Naive B cell (primary cell): Measurements from ENCODE around the gene UBE2D1. TPM values are rescaled to one million over a fixed set of nuclear protein-coding genes. Genes with fewer than 3 reads are reported as not detected.

ENCODE experiments used
- ATAC-seq, 2 donors: fragments of 150-1000 bp; cut with Tn5 transposase; 2 replicates each; pipeline ENCODE4 v1.10.0; 2021; ENCODE audit warnings: low read depth in 2 of 2, mild to moderate bottlenecking in 2 of 2, moderate library complexity in 2 of 2
- DNase-seq: peaks from one replicate; pipeline ENCODE4 v3.0.0; 2022
- H3K27ac Mint-ChIP-seq, 6 donors: one replicate each; pipeline ENCODE4 v1.8.0; 2020 to 2022; ENCODE audit warnings: mild to moderate bottlenecking in 6 of 6, mixed read lengths in 6 of 6, moderate library complexity in 5 of 6, inconsistent platforms in 2 of 6
- H3K27me3 Mint-ChIP-seq, 3 donors: one replicate each; pipeline ENCODE4 v1.8.0; 2021 to 2022; ENCODE audit warnings: mixed read lengths in 3 of 3, mild to moderate bottlenecking in 1 of 3
- H3K36me3 Mint-ChIP-seq, 2 donors: one replicate each; pipeline ENCODE4 v1.8.0; 2020 to 2022; ENCODE audit warnings: mixed read lengths in 2 of 2, inconsistent platforms in 1 of 2, mild to moderate bottlenecking in 1 of 2
- H3K4me1 Mint-ChIP-seq, 3 donors: one replicate each; pipeline ENCODE4 v1.8.0; 2020 to 2022; ENCODE audit warnings: mixed read lengths in 3 of 3, inconsistent platforms in 1 of 3, mild to moderate bottlenecking in 1 of 3, moderate library complexity in 1 of 3
- H3K4me3 Mint-ChIP-seq, 8 donors: one replicate each; pipeline ENCODE4 v1.8.0; 2020 to 2022; ENCODE audit warnings: mild to moderate bottlenecking in 8 of 8, mixed read lengths in 8 of 8, moderate library complexity in 8 of 8, inconsistent platforms in 2 of 8
- H3K9me3 Mint-ChIP-seq, 7 donors: one replicate each; pipeline ENCODE4 v1.8.0; 2020 to 2022; ENCODE audit warnings: mixed read lengths in 7 of 7, mild to moderate bottlenecking in 5 of 7, inconsistent platforms in 2 of 7, moderate library complexity in 1 of 7
- polyA plus RNA-seq, 6 donors: library from polyadenylated mRNA; unstranded; fragments of 300-500 nt; fragmentation: Illumina TruSeq; gene quantifications; one replicate each; pipeline ENCODE4 v1.2.3, GENCODE V29; 2021; ENCODE audit warnings: low read depth in 6 of 6

Gene UBE2D1
- polyA plus RNA-seq, 6 donors from 2014 or later: 29.5 to 44.0 (median 35.4) TPM

GRCh38 chr10:58320351-58321049 is 14.3 kb upstream of the UBE2D1 start:
- peak overlapping the region in 1 of 8 donors; percentile 48 for H3K4me3 Mint-ChIP-seq
- DNase-seq: no peak

DNA sequence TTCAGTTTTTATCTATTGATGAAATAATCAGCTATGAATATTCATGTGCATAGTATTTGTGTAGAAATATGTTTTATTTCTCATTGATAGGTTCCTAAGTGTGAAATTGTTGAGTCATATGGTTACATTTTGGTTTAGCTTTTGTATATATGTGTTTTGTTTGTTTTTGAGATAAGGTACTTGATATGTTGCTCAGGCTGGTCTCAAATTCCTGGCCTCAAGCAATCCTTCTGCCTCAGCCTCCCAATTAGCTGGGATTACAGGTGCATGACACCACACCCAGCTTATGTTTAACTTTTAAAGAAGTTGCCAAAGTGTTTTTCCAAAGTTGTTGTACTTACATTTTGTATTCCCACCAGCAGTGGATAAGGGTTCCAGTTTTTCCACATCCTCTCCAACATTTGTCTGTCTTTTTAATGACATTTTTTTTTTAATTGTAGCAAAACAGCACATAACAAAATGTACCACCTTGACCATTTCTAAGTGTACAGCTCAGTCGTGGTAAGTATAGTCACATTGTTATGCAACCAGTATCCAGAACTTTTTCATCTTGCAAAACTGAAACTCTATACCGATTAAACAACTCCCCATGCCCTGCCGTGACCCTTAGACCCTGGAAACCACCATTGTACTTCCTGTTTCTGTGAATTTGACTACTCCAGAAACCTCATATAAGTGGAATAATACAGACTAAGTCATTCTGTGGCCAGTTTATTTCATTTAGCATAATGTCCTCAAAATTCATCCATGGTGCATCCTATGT is 12.6 kb upstream of the UBE2D1 start:
- Mint-ChIP-seq H3K27me3 (peaks cover 4 to 13% (median 9%) of the 10 kb centered on the region in 3 donors), H3K4me1 (peaks cover 7 to 12% (median 10%) of the 10 kb centered on the region in 3 donors), H3K4me3 (peak overlapping the region in 4 of 8 donors; percentile 4 to 27 (median 10)), H3K9me3 (no peaks in the 10 kb centered on the region), H3K27ac (peak overlapping the region in 3 of 6 donors; percentile 59 to 85 (median 80)), H3K36me3 (no peaks in the 10 kb centered on the region)
- ATAC-seq: peak; percentile 95 to 97
- peak; percentile 24 for DNase-seq

More at GRCh38 chr10:58320351-58321049, 14.3 kb upstream of the UBE2D1 start:
- Mint-ChIP-seq H3K36me3 (no peaks in the 10 kb centered on the region), H3K27ac (peak overlapping the region in 1 of 6 donors; percentile 36), H3K4me1 (peaks cover 7 to 12% (median 10%) of the 10 kb centered on the region in 3 donors), H3K9me3 (no peaks in the 10 kb centered on the region), H3K27me3 (peaks cover 4 to 13% (median 9%) of the 10 kb centered on the region in 3 donors)
- no peak for ATAC-seq

GRCh38 chr10:58322835-58323209 is 12.0 kb upstream of the UBE2D1 start:
- H3K9me3 Mint-ChIP-seq: no peaks in the 10 kb centered on the region
- ATAC-seq (no peak), DNase-seq (no peak)
- H3K4me3 Mint-ChIP-seq: peak overlapping the region in 4 of 8 donors; percentile 4 to 27 (median 12)
- peaks cover 4 to 13% (median 9%) of the 10 kb centered on the region in 3 donors for H3K27me3 Mint-ChIP-seq
- peak overlapping the region in 4 of 6 donors; percentile 46 to 85 (median 70) for H3K27ac Mint-ChIP-seq
- peaks cover 7 to 12% (median 10%) of the 10 kb centered on the region in 3 donors for H3K4me1 Mint-ChIP-seq
- no peaks in the 10 kb centered on the region for H3K36me3 Mint-ChIP-seq

DNA sequence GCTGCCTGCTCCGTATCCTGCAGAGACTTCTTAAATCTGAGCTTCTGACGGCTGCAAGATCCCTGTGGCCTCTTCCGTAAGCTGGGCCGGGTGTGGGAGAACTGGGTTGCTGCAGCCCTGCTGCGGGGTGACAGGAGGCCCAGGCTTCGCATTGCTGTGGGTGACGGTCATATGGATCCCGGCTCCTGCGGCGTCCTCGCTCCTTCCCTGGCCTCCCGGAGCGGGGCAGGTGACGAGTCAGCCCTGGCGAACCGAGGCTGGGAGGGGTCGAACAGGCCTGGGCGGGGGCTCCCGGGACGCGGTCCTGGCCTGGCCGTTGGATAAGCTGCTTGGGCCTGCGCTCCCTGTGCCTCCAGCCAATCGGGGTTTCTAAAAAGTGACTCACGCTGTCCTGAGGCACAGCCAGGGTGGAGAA is 7.8 kb upstream of the UBE2D1 start:
- H3K27me3 Mint-ChIP-seq: peaks cover 4 to 8% (median 8%) of the 10 kb centered on the region in 3 donors
- H3K4me3 Mint-ChIP-seq: no peak overlapping the region
- H3K36me3 Mint-ChIP-seq: no peaks in the 10 kb centered on the region
- no peaks in the 10 kb centered on the region for H3K9me3 Mint-ChIP-seq
- H3K4me1 Mint-ChIP-seq: peaks cover 7 to 12% (median 10%) of the 10 kb centered on the region in 3 donors
- no peak overlapping the region for H3K27ac Mint-ChIP-seq
- ATAC-seq: no peak
- no peak for DNase-seq

- Mint-ChIP-seq H3K36me3 (no peaks in the 10 kb centered on the region), H3K27me3 (peaks cover 4 to 8% (median 8%) of the 10 kb centered on the region in 3 donors)
- ATAC-seq: no peak
Measured at GRCh38 chr10:58328233-58328632, 6.6 kb upstream of the UBE2D1 start.

DNA sequence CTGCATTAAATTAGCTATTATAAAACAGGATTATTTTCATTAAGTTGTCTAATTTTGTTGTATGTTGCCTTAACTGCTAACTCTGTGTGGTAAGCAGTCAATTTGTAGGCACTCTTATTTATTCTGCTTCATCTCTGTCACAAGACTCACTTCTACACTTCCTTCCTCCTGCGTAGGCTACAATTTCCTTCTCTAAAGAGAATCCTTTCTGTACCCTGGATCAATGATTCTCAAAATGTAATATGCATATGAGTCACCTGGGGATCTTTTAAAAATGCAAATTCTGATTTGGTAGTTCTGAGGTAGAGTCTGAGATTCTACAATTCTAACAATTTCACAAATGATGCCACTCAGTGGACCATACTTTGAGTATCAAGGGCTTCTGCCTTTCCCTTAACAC is 4.4 kb upstream of the UBE2D1 start:
- peaks cover 6 to 10% (median 7%) of the 10 kb centered on the region in 3 donors for H3K4me1 Mint-ChIP-seq
- H3K4me3 Mint-ChIP-seq: no peak overlapping the region
- ATAC-seq: no peak
- peaks cover 4 to 8% (median 8%) of the 10 kb centered on the region in 3 donors for H3K27me3 Mint-ChIP-seq
- no peaks in the 10 kb centered on the region for H3K9me3 Mint-ChIP-seq
- DNase-seq: no peak
- no peaks in the 10 kb centered on the region for H3K36me3 Mint-ChIP-seq
- H3K27ac Mint-ChIP-seq: no peak overlapping the region

More at GRCh38 chr10:58328233-58328632, 6.6 kb upstream of the UBE2D1 start:
- no peak overlapping the region for H3K4me3 Mint-ChIP-seq
- H3K4me1 Mint-ChIP-seq: peaks cover 0 to 1% (median 0%) of the 10 kb centered on the region in 3 donors
- DNase-seq: no peak
- H3K27ac Mint-ChIP-seq: no peak overlapping the region
- no peaks in the 10 kb centered on the region for H3K9me3 Mint-ChIP-seq

- peak overlapping the region in 1 of 8 donors; percentile 3 for H3K4me3 Mint-ChIP-seq
- ATAC-seq (no peak), DNase-seq (no peak)
- H3K27me3 Mint-ChIP-seq: peaks cover 4 to 8% (median 8%) of the 10 kb centered on the region in 3 donors
- H3K4me1 Mint-ChIP-seq: peaks cover 14 to 22% (median 19%) of the 10 kb centered on the region in 3 donors
- H3K9me3 Mint-ChIP-seq: no peaks in the 10 kb centered on the region
- H3K36me3 Mint-ChIP-seq: no peaks in the 10 kb centered on the region
- H3K27ac Mint-ChIP-seq: no peak overlapping the region
Measured at GRCh38 chr10:58331646-58332045, 3.2 kb upstream of the UBE2D1 start.

DNA sequence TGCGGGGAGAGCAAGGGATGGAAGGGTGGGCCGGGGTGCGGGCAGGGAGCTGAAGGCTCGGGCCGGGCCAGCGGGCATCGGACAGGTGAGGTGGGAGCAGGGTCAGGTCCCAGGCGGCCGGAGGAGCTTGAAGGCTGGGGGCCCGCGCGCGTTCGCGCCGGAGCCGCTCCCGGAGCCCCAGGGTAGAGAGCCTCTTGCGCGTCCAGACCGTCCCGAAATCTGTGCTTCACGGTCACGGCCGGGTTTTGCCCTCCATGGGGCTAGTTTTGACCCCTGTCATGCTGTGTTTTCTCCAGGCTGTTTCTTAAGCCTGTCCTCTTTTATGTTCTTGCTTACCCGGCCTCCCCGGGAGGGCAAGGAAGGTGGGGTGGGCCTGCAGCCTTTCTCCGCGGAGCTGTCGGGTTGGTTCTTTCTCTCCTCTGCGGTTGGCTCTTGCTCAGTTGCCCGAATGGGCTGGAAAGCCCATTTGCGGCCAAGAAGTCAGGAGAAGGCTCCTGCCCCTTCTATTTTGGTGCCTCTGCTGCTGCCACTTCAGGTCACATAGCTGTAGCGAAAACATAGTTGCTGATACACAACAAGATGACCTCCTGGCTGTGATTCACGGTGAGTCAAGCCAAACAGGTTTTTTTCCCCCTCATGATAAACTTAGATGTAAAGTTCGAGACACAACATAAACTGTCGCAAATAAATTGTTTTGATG is 650 bp downstream of the UBE2D1 start:
- H3K27ac Mint-ChIP-seq: peak overlapping the region; percentile 68 to 95 (median 88)
- peaks cover 27 to 40% (median 39%) of the 10 kb centered on the region in 3 donors for H3K4me1 Mint-ChIP-seq
- DNase-seq: peak; percentile 20

DNA sequence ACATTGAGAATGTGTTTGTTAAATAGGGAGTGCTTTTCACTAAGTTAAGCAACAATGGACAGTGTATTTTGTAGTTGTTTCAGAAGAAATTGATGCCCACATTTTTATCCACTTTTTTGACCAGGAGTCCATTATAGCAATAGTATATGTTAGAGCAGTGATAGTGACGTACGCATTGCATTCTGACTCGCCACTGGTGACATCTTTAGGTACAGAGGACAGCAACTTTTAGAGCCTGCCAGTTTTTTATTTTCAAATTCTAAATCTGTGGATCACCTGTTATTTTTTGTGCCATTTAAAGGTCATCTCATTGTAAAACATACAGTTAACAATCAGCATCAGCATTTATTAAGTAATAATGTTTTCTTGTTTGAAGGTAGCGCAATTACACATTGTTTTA is 1.4 kb downstream of the UBE2D1 start:
- H3K4me3 Mint-ChIP-seq: peak overlapping the region in 7 of 8 donors; percentile 92 to 100 (median 95)
- H3K27me3 Mint-ChIP-seq: peaks cover 0 to 6% (median 4%) of the 10 kb centered on the region in 3 donors
- peaks cover 0 to 5% of the 10 kb centered on the region in 2 donors for H3K36me3 Mint-ChIP-seq
- DNase-seq (no peak), ATAC-seq (no peak)
- peak overlapping the region in 3 of 6 donors; percentile 67 to 87 (median 68) for H3K27ac Mint-ChIP-seq
- peaks cover 32 to 48% (median 47%) of the 10 kb centered on the region in 3 donors for H3K4me1 Mint-ChIP-seq
- no peaks in the 10 kb centered on the region for H3K9me3 Mint-ChIP-seq

More for the DNA sequence above, 650 bp downstream of the UBE2D1 start:
- peak; percentile 41 to 46 for ATAC-seq
- Mint-ChIP-seq H3K9me3 (no peaks in the 10 kb centered on the region), H3K36me3 (peaks cover 0 to 5% of the 10 kb centered on the region in 2 donors), H3K27me3 (peaks cover 0 to 8% (median 4%) of the 10 kb centered on the region in 3 donors), H3K4me3 (peak overlapping the region; percentile 92 to 100 (median 96))

DNA sequence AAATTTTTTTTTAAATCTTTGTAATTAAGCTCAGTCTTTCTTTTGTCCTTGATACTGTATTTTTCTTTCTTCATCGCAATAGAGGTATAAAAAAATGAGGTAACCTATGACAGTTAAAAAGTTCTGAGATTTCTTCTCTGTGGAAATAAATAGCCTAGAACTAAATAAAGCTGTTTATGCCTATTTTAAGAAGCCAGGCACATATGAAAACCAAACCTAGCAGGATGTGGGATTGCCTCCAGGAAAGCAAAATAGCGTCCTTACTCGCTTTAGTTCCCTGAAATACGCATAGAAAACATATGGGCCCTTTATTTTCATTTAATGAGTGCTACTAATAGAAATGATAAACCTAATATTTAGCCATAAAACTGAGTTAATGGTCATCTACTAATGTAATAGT is 6.6 kb downstream of the UBE2D1 start:
- Mint-ChIP-seq H3K27me3 (no peaks in the 10 kb centered on the region), H3K9me3 (no peaks in the 10 kb centered on the region), H3K27ac (peak overlapping the region in 1 of 6 donors; percentile 24), H3K4me1 (peaks cover 37 to 55% (median 38%) of the 10 kb centered on the region in 3 donors), H3K4me3 (no peak overlapping the region), H3K36me3 (peaks cover 0 to 8% of the 10 kb centered on the region in 2 donors)
- ATAC-seq: no peak
- DNase-seq: no peak

DNA sequence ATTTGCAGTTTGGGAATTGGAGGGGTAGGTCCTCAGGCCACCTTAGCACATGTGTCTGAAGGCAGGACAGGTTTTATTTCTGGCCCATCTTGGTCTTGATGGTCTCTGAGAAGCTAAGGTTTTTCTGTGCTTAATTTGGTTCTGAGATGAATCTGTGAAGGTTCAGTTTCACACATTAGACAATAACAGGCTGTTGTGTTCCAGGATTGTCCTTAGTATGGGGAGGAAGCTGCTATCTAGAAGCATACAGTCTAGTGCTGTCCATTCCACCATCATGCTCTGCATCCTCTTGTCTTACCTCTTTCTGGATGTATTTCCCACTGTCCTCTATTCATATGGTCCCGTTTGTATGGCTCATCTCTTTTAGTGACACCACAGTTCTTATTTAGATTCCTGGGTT is 7.1 kb downstream of the UBE2D1 start:
- no peak for DNase-seq
- Mint-ChIP-seq H3K9me3 (no peaks in the 10 kb centered on the region), H3K27me3 (no peaks in the 10 kb centered on the region), H3K27ac (peak overlapping the region in 1 of 6 donors; percentile 24), H3K4me3 (no peak overlapping the region), H3K36me3 (peaks cover 0 to 11% of the 10 kb centered on the region in 2 donors), H3K4me1 (peaks cover 37 to 54% (median 43%) of the 10 kb centered on the region in 3 donors)
- ATAC-seq: no peak

- ATAC-seq (no peak), DNase-seq (no peak)
- peaks cover 54 to 72% (median 61%) of the 10 kb centered on the region in 3 donors for H3K4me1 Mint-ChIP-seq
- H3K9me3 Mint-ChIP-seq: no peaks in the 10 kb centered on the region
- peak overlapping the region; percentile 10 to 92 (median 62) for H3K27ac Mint-ChIP-seq
- H3K27me3 Mint-ChIP-seq: no peaks in the 10 kb centered on the region
- peak overlapping the region in 1 of 8 donors; percentile 58 for H3K4me3 Mint-ChIP-seq
- peaks cover 0 to 6% of the 10 kb centered on the region in 2 donors for H3K36me3 Mint-ChIP-seq
Measured at GRCh38 chr10:58347967-58348366, 13.2 kb downstream of the UBE2D1 start.

GRCh38 chr10:58348571-58349033 is 13.8 kb downstream of the UBE2D1 start:
- Mint-ChIP-seq H3K36me3 (peaks cover 0 to 6% of the 10 kb centered on the region in 2 donors), H3K4me1 (peaks cover 56 to 72% (median 61%) of the 10 kb centered on the region in 3 donors), H3K27ac (peak overlapping the region; percentile 10 to 95 (median 82)), H3K27me3 (no peaks in the 10 kb centered on the region), H3K9me3 (no peaks in the 10 kb centered on the region), H3K4me3 (peak overlapping the region in 2 of 8 donors; percentile 17 to 58)
- DNase-seq (no peak), ATAC-seq (no peak)
